NCI-H146 treated with DMSO at 0.1 percent for 48 hours (cell line): Measurements from ENCODE around the gene RTRAF.

ENCODE experiments used
- DNase-seq: peaks from one replicate; lab custom pipeline; 2025; ENCODE audit not compliant: unreplicated experiment; lab: John Stamatoyannopoulos, UW

The RTRAF gene

DNA sequence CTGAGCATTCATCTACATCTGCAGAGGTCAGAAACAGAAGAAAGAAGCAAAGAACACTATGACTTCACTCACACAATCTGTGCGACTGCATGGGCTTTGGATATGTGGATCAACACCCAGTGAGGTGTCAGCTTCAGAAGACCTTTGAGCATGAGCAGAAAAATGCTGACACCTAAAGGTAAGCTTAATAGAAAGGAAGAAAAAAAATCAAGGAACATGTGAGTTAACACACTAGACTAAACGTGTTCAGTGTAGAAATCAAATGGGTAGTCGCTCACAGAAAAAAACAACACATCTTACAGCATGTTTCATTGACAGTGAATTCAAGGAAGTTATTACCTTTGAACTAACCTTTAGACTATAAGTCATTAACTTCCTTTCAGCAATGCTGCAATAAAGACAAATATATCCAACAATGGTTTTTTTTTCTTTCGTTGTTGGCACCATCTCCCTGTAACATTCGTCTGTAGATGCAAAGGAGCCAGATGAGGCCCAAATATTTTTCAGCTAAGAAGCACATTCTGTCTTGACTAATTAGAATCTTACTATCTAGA lies 30.9 kb downstream of the RTRAF start:
- DNase-seq: no peak

DNA sequence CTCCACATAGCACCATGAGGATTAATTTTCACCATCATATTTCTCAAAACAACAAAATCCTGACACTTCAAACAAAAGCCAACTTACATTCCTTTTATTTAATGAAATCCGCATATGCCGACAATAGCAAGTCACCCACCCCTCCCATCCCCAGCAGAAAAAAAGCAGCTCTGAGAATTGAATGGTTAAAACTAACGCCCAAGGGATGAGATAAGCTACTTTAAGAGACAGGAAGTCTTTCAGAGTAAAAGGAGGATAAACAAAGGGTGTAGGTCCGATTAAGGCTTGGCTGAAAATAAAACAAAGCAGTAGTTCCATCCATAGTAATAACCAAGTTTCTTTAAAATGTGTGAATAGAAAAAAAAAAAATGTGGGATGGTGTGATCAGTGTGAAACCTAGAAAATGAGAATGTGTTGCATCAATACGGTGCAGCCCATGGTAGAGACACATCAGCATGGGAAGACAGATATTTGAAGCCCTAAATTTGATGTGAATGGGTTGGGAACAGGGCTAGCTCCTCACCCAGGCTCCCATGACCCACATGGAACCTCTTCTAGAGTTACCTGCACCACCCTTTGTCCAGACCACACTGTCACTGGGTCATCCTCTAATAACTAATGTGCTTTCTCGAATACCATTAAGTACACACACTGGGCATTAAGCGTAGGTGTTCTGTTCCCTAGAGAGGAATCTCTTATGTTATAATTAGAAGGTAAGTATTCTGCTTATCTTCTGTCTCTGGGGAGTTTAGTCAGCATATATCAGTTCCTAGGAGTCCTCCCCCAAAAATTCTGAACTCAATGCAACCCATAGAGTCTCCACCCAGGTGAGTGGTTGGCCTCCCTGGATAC lies 31.7 kb downstream of the RTRAF start:
- DNase-seq: no peak

DNA sequence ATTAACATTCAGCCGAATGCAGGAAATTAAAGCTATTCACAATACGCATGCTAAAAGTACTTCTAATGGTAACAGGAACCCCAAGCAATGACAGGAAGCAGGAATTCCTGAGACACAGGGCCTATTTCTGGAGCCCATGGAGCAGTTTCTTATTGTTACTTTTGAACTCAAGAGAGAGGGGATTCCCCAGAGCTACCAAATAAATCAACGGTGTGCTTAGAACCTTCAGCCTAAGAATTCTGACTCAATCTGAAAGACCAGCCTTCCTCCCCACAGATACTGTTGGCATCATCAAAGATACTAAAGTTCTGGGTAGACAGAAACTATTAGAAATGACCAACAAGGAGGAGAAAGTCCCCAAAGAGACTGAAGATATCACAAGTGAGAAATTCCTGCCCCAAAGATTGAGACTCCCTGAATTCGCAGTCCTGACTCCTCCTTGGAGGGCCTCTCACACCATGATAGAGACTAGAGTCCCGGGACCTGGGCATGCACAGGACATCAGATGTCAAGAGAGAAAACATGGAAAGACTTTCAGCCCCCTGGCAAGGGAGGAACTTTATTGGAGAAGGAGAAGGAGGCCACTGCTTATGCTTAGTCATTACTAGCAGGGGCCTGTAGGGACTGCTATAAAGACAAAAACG lies 32.7 kb downstream of the RTRAF start:
- DNase-seq: no peak

DNA sequence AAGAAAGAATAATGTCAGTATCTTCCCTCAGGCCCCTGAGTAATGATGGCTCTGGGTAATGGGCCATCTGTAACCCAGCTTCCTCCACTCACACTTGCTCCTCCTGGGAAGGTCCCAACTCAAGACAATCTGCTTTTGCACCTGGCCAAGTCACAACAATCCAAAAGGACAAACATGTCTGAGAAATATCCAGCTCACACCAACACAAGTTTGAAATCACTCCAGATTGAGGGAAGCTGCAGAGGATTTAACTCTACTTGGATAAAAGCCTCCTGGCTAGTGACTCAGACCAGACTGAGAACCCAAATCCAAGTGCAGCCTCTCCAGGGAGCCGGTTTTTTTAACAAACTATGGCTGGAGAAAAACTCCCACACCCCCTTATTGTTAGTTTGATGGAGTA lies 34.2 kb downstream of the RTRAF start:
- no peak for DNase-seq

DNA sequence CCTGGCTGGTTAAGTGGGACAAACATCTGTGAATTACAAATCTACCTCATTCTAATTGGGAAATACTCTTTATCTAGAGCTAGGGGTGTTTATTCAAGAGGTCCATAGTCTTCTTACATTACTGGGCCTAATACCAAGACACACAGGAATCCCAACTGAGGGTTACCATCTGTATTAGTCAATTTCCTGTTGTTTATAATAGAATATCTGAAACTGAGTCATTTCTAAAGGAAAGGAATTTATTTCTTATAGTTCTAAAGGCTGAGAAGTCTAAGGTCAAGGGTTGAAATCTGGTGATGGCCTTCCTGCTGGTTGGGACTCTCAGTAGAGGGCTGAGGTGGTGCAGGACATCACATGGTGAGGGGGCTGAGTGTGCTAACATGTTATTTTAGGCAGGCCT lies 36.0 kb downstream of the RTRAF start:
- DNase-seq: no peak

DNA sequence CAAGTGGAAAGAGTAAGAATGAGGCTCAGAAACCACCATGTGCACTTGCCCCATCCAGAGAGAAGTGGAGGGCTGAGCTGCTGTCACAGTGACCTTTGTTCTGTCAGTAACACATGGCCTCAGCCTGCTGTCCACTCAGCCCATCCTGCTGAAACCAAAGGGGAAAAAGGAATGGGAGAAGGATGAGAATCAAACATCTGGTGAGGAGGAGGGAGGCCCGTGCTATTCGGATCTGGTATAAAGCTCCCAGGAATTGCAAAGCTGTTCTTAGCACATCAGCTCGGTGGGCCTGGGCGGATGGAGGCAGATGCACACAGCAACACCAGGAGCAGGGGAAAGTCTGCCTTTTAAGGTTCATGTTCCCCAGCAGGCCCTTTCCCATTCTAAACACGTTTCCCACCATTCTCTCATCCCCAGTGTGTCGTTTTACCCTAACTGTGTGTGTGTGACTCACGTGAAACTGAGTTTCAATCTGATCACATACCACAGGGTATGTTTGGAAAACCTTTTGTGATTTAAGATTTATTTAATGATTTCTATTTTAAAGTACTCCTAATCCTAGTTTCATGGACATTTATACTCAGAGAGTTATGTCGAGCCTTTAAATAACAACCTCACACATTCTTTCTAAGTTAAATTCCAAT lies 36.8 kb downstream of the RTRAF start:
- no peak for DNase-seq

DNA sequence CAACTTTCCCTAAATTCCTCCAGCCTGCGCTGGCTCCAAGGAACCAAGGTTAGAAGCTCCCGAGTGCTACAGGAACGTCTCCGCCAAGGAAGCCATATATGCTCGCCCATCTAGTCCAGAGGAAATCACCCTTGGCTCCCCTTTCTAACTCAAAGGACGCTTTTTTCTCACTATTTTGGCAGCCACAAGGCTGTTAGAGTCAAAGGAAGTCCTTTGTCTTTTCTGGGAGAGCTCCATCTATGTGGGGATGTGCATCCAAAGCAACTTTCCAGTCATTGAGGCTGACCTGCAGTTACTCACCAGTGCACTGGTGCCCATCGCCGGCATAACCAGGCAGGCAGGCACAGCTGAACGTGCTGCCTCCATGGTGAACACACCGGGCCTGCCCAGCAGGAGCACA lies 37.6 kb downstream of the RTRAF start:
- DNase-seq: no peak

DNA sequence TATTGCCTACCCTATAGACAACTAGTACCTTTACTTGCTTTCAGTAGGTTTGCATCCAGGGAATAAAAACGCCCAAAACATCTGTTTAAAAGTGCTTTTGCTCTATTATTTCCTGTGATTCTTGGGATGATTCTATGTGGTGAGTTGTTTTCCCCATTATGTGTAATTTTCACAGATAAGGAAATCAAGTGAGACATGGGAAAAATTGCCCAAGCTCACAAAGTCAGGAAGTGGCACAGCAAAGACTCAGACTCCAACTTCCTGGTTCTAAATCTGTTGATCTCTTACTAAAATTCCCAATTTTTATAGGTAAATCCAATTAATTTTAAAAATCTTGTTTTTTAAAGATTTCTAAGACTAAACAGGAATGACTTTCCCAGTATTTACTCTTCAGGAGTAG lies 40.5 kb downstream of the RTRAF start:
- DNase-seq: no peak

DNA sequence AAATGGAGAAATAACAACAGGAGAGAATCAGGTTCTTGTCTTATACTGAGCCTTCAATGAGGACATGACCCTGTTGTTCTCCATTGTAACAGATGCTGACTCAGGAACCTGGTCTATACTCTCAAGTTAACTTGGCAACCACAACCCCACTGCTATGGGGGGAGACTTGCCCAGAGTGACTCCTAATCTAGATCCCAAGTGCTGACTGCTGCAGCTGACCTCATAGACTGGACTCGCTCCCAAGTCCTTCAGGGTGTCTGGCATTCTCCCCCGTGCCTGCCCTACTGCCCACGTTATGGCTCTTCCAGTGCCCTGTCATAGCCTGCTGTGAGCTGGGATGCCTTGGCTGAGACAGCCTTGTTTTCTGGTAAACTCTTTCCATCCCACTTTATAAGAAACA lies 42.4 kb downstream of the RTRAF start:
- no peak for DNase-seq

DNA sequence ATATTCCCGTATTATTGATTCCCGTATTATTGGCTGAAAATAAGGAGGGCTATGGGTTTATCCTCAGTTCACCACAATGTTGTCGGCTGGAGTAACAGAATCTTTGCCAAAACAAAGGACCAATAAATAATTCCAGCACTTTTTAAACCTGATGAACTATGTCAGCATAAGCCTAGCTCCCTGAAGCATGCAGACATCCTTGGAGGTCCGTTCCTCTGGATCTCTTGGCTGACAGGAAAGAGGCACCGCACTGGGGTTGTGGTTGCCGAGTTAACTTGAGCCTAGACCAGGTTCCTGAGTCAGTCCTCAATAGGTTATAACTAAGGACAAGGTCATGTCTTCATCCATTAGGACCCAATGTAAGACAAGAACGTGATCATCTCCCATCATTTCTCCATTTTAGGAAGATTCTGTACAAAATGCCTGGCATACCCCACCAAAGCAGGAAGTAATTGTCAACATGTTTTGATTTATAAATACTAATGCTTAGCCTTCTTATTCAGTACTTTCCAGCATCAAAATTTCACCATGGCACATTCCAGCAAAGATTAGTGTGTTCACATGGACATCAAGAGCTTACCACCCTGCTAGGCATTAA lies 43.0 kb downstream of the RTRAF start:
- no peak for DNase-seq

DNA sequence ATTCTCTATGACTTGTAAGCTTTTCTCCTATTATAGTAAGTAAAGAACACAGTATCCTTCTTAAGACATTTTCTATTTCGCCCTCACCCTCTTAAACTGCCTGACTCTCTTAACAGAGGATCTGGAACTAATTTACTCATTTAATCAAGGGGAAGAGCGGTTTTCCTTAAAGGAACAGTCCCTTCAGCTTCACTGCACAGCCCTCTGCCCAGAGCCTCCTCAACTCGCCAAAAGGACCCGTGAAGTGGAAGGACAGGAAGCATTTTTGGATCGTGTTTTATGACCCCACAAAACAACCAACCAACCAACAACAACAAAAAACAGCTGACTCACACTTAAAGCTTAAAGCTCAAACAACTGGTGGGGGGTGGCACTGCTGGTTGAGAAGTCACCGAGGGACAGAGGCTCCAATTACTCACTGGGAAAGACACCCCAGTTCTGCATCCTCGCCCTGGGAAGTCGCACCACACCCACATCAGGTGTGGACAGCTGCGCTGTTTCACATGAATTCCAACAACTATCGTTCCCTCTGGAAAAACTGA lies 43.8 kb downstream of the RTRAF start:
- DNase-seq: no peak

DNA sequence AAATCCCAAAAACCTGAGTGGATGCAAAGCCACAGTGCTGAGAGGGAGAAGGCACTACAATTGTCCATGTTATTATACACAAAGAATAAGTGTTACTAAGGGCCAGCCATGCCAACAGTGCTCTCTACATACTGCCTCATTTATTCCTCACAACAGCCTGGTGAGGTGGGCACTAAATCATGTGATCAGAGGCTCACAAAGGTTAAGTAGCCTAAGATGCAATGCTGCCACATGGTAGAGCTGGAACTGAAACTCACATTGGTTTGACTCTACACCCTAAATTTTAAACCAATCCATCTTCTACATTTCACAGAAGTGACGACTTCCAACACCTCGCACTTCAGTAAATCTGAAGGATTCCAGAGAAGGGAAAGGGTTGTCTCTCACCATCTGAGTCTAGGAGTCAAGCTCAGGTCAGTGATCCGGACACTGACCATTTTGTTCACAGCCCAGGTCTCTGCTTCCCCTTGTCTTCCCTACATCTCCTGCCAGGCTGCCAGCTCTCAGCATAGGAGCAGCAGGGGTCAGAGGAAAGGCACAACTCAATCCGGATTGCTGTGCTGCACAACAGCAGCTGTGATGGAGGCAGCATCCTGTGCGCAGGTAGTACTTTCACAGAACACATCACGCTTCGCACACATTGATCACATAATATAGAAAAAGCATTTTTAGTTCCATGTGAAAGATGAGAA lies 49.9 kb downstream of the RTRAF start:
- DNase-seq: no peak

DNA sequence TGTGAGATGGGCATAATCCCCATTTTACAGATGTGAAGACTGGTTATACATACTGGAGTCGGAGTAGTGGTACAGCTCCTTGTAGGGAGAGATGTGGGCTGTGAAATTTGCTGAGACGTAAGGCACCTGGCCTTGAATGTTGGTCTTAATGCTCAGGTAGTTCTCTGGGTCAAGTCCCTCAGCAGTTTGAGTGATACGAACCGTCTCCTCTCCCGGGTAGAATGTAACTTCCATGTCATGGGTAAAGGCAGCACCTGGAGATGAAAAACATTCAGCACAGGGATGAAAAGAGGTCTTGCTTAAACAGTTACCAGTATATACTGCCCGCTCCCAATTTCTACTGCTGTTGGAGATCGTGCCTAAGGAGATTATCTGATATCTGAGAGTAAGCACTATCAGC lies 51.3 kb downstream of the RTRAF start:
- DNase-seq: no peak

DNA sequence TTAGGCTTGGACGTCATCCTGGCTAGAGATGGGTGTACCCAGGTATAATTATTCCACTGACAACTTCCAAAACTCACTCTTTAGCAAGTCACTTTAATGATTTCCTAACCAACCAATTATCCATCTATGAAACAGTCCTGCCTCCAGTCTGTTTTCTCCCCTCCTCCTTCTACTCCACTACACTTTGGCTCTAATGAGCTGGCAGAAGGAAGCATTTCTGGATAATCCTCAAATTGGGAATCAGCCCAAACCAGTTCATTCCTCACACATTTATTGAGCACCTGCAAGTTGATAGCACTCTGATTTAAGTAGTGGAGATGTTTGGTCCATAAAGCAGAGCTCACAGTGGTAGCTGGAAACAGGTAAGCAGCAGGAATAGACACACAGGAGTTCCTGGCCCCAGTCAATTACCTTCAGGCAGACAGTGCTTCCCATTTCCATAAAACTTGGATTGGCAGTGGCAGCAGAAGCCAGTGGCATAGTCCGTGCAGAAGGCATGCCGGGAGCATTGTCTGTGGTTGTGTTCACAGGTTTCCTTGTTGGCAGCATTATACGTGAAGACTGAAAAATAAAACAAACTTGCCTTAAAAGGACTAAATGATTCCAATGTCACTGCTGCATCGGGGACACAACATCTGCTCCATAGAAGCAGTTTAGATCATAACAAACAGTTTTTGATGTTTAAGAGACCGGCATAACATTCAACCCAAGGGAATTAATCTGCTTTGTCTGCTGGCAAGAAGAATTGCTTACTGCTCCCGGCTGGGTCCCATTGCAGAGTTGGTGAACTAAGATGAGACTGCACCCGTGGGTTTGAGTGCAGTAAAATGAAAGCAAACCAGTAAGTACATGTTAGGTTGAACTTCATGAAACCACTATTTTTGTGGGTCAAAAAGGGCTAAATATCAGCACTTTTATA lies 53.3 kb downstream of the RTRAF start:
- no peak for DNase-seq

DNA sequence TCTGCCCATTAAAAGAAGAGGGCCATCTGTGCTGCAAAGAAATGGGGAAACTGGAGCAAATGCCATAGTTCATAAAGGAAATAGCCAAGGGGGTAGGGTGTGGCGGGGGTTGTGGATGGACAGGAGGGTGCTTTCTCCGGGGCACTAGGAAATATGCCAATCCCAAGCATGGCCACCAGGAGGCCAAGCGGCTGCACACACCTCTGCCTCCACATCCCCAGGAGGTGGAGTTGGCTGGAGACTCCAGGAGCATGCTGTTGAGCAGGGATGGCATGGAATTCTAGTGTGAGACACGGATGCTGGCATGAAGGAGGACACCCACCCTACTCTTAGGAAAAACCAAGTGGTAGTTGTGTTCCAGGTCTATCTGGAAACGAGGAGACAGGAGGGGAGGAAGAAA lies 54.3 kb downstream of the RTRAF start:
- DNase-seq: no peak

DNA sequence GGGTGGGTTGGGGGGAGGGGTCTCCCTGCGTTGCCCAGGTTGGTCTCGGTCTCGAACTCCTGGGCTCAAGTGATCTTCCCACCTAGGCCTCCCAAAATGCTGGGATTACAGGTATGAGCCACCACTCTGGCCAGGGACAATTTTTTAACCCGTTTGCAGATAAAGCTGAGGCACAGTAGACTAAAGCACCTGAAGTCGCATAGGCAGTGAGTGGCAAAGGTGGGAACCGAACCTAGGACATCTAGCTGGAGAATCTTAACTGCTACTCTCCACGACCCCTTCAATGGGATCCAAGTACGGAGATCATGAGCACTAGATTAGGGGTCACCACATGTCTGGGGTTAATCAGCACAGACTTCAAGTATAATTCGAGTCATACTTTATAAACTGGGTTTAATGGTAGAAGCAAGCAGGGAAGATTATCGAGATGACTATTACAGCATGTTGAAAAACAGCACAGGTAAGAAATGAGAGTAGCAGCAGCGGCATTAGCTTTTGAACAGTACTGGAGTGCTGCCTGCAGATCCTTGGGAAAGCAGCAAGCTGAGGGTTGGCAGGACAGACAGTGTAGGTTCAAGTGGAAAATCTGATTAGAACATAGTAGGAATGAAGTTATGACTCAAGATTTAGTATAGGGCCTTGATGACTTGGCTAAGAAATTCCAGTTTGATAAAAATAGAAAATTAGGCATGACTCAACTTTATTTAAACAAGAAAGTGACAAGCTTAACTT lies 55.6 kb downstream of the RTRAF start:
- no peak for DNase-seq

DNA sequence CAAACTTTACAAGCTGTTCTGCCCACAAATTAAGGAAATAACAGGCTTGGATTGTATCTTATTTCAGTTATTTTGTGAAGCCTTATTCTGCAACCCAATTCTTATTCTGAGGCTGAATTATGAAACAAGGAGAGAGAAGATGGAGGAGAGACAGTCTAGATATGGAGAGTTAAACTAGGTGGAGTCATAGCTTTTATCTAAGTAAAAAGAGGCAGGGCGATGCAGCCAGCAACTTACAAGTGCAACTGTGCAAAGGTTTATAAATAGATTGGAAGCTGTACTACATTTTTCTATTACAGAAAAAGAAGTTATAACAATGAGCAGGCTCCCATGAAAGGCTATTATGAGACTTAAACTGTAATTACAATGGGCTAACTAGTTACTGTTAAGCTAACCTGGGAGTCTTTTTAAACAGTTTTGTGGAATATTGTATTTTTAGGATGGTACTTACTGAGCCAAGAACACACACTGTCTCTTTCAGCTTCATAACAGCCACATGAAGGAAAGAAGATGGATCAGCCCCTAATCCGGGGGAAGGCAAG lies 57.1 kb downstream of the RTRAF start:
- no peak for DNase-seq

DNA sequence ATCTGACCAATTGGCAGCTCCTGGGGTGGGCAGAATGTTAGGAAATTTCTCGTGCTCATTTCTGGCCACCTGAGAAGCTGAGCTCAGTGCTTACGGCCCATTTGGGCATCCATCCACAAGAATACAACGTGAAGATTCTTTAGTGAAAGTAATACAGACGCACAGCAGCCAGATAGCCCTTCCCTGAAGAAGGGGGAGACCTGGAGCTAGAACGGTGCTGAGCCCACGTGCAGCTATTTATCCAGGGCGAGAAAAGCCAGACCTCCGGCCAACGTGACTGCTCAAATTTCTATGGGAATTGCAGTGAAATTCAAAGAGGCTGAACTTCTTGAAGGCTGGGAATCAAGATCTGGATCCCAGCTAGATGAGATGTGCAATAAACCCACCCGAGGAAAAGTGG lies 58.8 kb downstream of the RTRAF start:
- DNase-seq: no peak
